IMR-90 (cell line): ENCODE measurements around the gene C6orf52. TPM values are rescaled to one million over a fixed set of nuclear protein-coding genes. Genes with fewer than 3 reads are reported as not detected.

Experiments
- ATAC-seq: fragments of 200-7000 bp; cut with Tn5 transposase; 2 replicates; pipeline ENCODE4 v1.9.1; 2020; ENCODE audit warnings: low read depth, mild to moderate bottlenecking, moderate library complexity
- BruUV-seq: library from RNA; stranded (reverse); fragments of 400-500 nt; replicated peaks from 2 replicates; lab custom pipeline; 2021; lab: Mats Ljungman, UMichigan
- CTCF ChIA-PET: fragments of 300-600 bp; formaldehyde crosslinking; extraction: SDS; loops from one replicate; lab custom pipeline; 2021; ENCODE audit warnings: antibody characterized with exemption; lab: Yijun Ruan, JAX
- POLR2A ChIA-PET: fragments of 300-600 bp; sonication (Branson Sonifier 250); formaldehyde crosslinking; loops from one replicate; lab custom pipeline; 2022; ENCODE audit warnings: antibody characterized with exemption; ENCODE audit not compliant: unreplicated experiment; lab: Charles Lee
- DNase-seq: peaks from one replicate; pipeline ENCODE4 v3.0.0; 2013
- H2AFZ ChIP-seq: replicated peaks from 2 replicates; pipeline ENCODE3; 2013; ENCODE audit warnings: low read length, mild to moderate bottlenecking; ENCODE audit not compliant: poor library complexity
- H2AK5ac ChIP-seq: 2 replicates; pipeline ENCODE4 v1.6.1; 2013; ENCODE audit warnings: low read depth, low read length, inconsistent platforms
- H2AK9ac ChIP-seq: replicated peaks from 2 replicates; pipeline ENCODE3; 2013; ENCODE audit warnings: mild to moderate bottlenecking, low read depth, low read length, moderate library complexity; ENCODE audit not compliant: poor library complexity
- H2BK120ac ChIP-seq: 2 replicates; pipeline ENCODE4 v1.6.1; 2013; ENCODE audit warnings: low read depth, low read length, inconsistent platforms
- H2BK15ac ChIP-seq: 3 replicates; pipeline ENCODE4 v1.6.1; 2013; ENCODE audit warnings: low read depth, low read length, inconsistent platforms
- H2BK20ac ChIP-seq: 2 replicates; pipeline ENCODE4 v1.6.1; 2013; ENCODE audit warnings: low read depth, mild to moderate bottlenecking, inconsistent platforms, low read length, moderate library complexity
- H2BK5ac ChIP-seq: 2 replicates; pipeline ENCODE4 v1.6.1; 2013; ENCODE audit warnings: mild to moderate bottlenecking, low read depth, low read length, inconsistent platforms; ENCODE audit not compliant: poor library complexity, severe bottlenecking
- H3K14ac ChIP-seq: replicated peaks from 2 replicates; pipeline ENCODE4 v1.6.1; 2013; ENCODE audit warnings: low read depth, low read length, inconsistent platforms
- H3K18ac ChIP-seq: 2 replicates; pipeline ENCODE4 v1.6.1; 2013; ENCODE audit warnings: low read depth, low read length, control low read depth
- H3K23ac ChIP-seq: 2 replicates; pipeline ENCODE4 v1.6.1; 2013; ENCODE audit warnings: low read depth, low read length, inconsistent platforms
- H3K27ac ChIP-seq: 2 replicates; pipeline ENCODE4 v1.5.1; 2013; ENCODE audit warnings: mild to moderate bottlenecking, control low read depth, low read length; ENCODE audit not compliant: insufficient read depth
- H3K27me3 ChIP-seq: 2 replicates; pipeline ENCODE4 v1.6.1; 2013; ENCODE audit warnings: low read length; ENCODE audit not compliant: control insufficient read depth, insufficient read depth
- H3K36me3 ChIP-seq: 2 replicates; pipeline ENCODE4 v1.6.1; 2013; ENCODE audit warnings: low read length, mixed read lengths; ENCODE audit not compliant: control insufficient read depth, insufficient read depth
- H3K4ac ChIP-seq: 2 replicates; pipeline ENCODE4 v1.6.1; 2013; ENCODE audit warnings: low read depth, low read length, inconsistent platforms
- H3K4me1 ChIP-seq: 2 replicates; pipeline ENCODE4 v1.6.1; 2013; ENCODE audit warnings: low read length, mixed read lengths; ENCODE audit not compliant: control insufficient read depth, insufficient read depth
- H3K4me2 ChIP-seq: 2 replicates; pipeline ENCODE4 v1.6.1; 2013; ENCODE audit warnings: low read depth, mild to moderate bottlenecking, control low read depth, low read length, moderate library complexity
- H3K4me3 ChIP-seq: 2 replicates; pipeline ENCODE4 v1.5.1; 2013; ENCODE audit warnings: low read depth, mild to moderate bottlenecking, control low read depth, low read length, moderate library complexity; ENCODE audit not compliant: insufficient read depth
- H3K56ac ChIP-seq: 2 replicates; pipeline ENCODE4 v1.6.1; 2013; ENCODE audit warnings: low read length, inconsistent platforms; ENCODE audit not compliant: insufficient read depth; ENCODE audit errors: extremely low read depth
- H3K79me1 ChIP-seq, 2 experiments: 2 replicates each; pipeline ENCODE4 v1.6.1; 2013; ENCODE audit warnings: low read length in 2 of 2, inconsistent platforms in 1 of 2, low read depth in 1 of 2
- H3K9ac ChIP-seq: 2 replicates; pipeline ENCODE4 v1.6.1; 2013; ENCODE audit warnings: low read depth, low read length, control low read depth
- H3K9me1 ChIP-seq: 2 replicates; pipeline ENCODE4 v1.6.1; 2013; ENCODE audit warnings: low read length, inconsistent platforms; ENCODE audit not compliant: insufficient read depth
- H3K9me3 ChIP-seq: 2 replicates; pipeline ENCODE4 v1.6.1; 2013; ENCODE audit warnings: low read length; ENCODE audit not compliant: control insufficient read depth, insufficient read depth
- H4K20me1 ChIP-seq: 2 replicates; pipeline ENCODE4 v1.6.1; 2013; ENCODE audit warnings: low read length, inconsistent platforms; ENCODE audit not compliant: insufficient read depth
- H4K5ac ChIP-seq: 2 replicates; pipeline ENCODE4 v1.6.1; 2013; ENCODE audit warnings: mild to moderate bottlenecking, low read depth, low read length, control low read depth
- H4K8ac ChIP-seq, 2 experiments: 2 replicates each; pipeline ENCODE4 v1.6.1; 2013; ENCODE audit warnings: low read depth in 2 of 2, low read length in 2 of 2, control low read depth in 1 of 2, inconsistent platforms in 1 of 2
- H4K91ac ChIP-seq: 2 replicates; pipeline ENCODE4 v1.6.1; 2013; ENCODE audit warnings: low read depth, low read length, inconsistent platforms; ENCODE audit not compliant: insufficient read depth
- BHLHE40 ChIP-seq: fragments of 150-350 bp; IDR thresholded peaks from 2 replicates; pipeline ENCODE4 v1.6.1; 2016; ENCODE audit warnings: mild to moderate bottlenecking, low read depth, low read length
- CHD1 ChIP-seq: IDR thresholded peaks from 2 replicates; pipeline ENCODE4 v1.6.1; 2012; ENCODE audit warnings: low read depth, low read length, improper control_type of control experiment
- FOS ChIP-seq: fragments of 150-350 bp; IDR thresholded peaks from 2 replicates; pipeline ENCODE4 v1.6.1; 2016; ENCODE audit warnings: low read depth, low read length
- MAZ ChIP-seq: IDR thresholded peaks from 2 replicates; pipeline ENCODE4 v1.6.1; 2012; ENCODE audit warnings: low read depth, mild to moderate bottlenecking, low read length, improper control_type of control experiment, moderate library complexity, borderline replicate concordance
- MXI1 ChIP-seq: IDR thresholded peaks from 2 replicates; pipeline ENCODE4 v1.6.1; 2012; ENCODE audit warnings: low read depth, mild to moderate bottlenecking, low read length, moderate library complexity, borderline replicate concordance
- NFE2L2 ChIP-seq: fragments of 150-350 bp; IDR thresholded peaks from 2 replicates; pipeline ENCODE4 v1.6.1; 2016; ENCODE audit warnings: low read depth, mild to moderate bottlenecking, low read length
- RAD21 ChIP-seq: IDR thresholded peaks from 2 replicates; pipeline ENCODE4 v1.6.1; 2012; ENCODE audit warnings: low read length, improper control_type of control experiment
- RCOR1 ChIP-seq: IDR thresholded peaks from 2 replicates; pipeline ENCODE4 v1.6.1; 2012; ENCODE audit warnings: mild to moderate bottlenecking, low read length, improper control_type of control experiment; ENCODE audit not compliant: insufficient replicate concordance
- RFX5 ChIP-seq: IDR thresholded peaks from 2 replicates; pipeline ENCODE4 v1.8.0; 2012; ENCODE audit warnings: low read depth, mild to moderate bottlenecking, low read length, moderate library complexity
- WGBS, 2 experiments: methylation state at CpG; one replicate each; pipeline versions ENCODE4 v1.1.5 to v1.1.7; 2013; ENCODE audit warnings: missing lambda C conversion rate in 2 of 2; ENCODE audit not compliant: insufficient read length in 1 of 2; ENCODE audit errors: extremely low coverage in 2 of 2; 5-methylcytosine and 5-hydroxymethylcytosine counted together
- dilution Hi-C: fragments of 300-500 bp; cut with HindIII; formaldehyde crosslinking; loops from one replicate; pipeline ENCODE4 v1.14.3; 2018; ENCODE audit warnings: low sequenced_read_pairs; ENCODE audit not compliant: unreplicated experiment
- in situ Hi-C: fragments of 300-500 bp; cut with MboI; formaldehyde crosslinking; loops from 3 replicates; pipeline ENCODE4 v1.14.3; 2019; ENCODE audit warnings: low sequenced_read_pairs, inconsistent platforms, mixed read lengths
- intact Hi-C: fragments of 100-400 bp; cut with micrococcal nuclease; formaldehyde crosslinking; loops from 2 replicates; pipeline ENCODE4 v1.10.0; 2022
- polyA plus RNA-seq, 3 experiments: library from polyadenylated mRNA; depleted of rRNA; stranded (reverse); fragments of >200 nt; gene quantifications; 2 replicates each; pipeline ENCODE4 v1.2.3, GENCODE V29; 2012; ENCODE audit warnings: low replicate concordance in 1 of 3
- total RNA-seq: library from RNA; depleted of rRNA; stranded (reverse); fragments of >200 nt; gene quantifications from 2 replicates; pipeline ENCODE4 v1.2.3, GENCODE V29; 2012
- TF ChIP-seq, protein P1 (sequence below): conservative IDR thresholded peaks from 2 replicates; pipeline ENCODE4 v1.5.1; 2012; ENCODE audit warnings: mild to moderate bottlenecking, low read depth, low read length, improper control_type of control experiment
- TF ChIP-seq, protein P2 (sequence below): fragments of 150-350 bp; IDR thresholded peaks from 2 replicates; pipeline ENCODE4 v1.6.1; 2016; ENCODE audit warnings: low read depth, mild to moderate bottlenecking, low read length, moderate library complexity, borderline replicate concordance

Gene C6orf52
- total and polyA plus RNA-seq, 2 of the 4 experiments (the other 2 are of a cell fraction): 0.31 TPM; not detected in 1

DNA sequence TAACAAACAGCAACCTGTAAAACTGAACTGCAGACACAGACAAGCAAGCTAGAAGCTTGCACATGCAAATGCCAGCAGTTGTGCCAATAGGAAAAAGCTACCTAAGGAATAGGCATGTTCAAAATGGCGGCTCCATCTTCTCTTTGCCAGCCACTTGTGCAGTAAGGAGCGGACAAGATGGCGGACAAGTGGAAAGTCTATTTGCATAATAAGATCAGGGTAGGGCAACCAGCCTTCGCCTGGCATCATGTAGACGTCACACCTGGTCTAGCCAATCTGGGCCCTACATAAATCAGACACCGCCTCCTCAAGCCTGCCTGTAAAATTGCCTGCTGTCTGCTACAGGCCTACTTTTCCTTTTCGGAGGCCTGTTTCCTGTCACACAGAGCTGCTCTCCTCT is 18.0 kb downstream of the C6orf52 start:
- H3K36me3 ChIP-seq: no peaks in the 10 kb centered on the region
- H2AFZ ChIP-seq: no peak overlapping the region
- ChIA-PET POLR2A (no interaction called here), CTCF (interaction anchor here (0.5 kb wide), 1 partner anchor 19 kb away, joined by 3 read pairs; the partner anchor contains the start of gene PAK1IP1)
- H3K9me3 ChIP-seq: no peaks in the 10 kb centered on the region
- H2BK120ac ChIP-seq: no peak overlapping the region
- no peak overlapping the region for H2BK20ac ChIP-seq
- H3K9ac ChIP-seq: no peak overlapping the region
- no peak overlapping the region for H3K27ac ChIP-seq
- dilution Hi-C loops (no loop called here), in situ Hi-C loops (no loop called here), intact Hi-C loops (no loop called here)
- H2AK5ac ChIP-seq: no peak overlapping the region
- H2AK9ac ChIP-seq: no peak overlapping the region
- H3K18ac ChIP-seq: no peak overlapping the region
- 86% methylated on average over 4 of the region's 7 CpGs; no CpG with 5 or more reads in 1 of the 2 experiments for WGBS, 2 experiments
- no peak overlapping the region for H4K8ac ChIP-seq
- no peak overlapping the region for H3K56ac ChIP-seq
- H4K20me1 ChIP-seq: no peaks in the 10 kb centered on the region
- no peaks in the 10 kb centered on the region for H3K27me3 ChIP-seq
- DNase-seq (no peak), ATAC-seq (no peak)
- no peak overlapping the region for H3K23ac ChIP-seq
- TF ChIP-seq CHD1 (no peak), RCOR1 (no peak), MAZ (no peak), FOS (no peak), NFE2L2 (no peak), MXI1 (no peak), BHLHE40 (no peak), RFX5 (no peak), RAD21 (no peak)
- TF ChIP-seq, protein P1, sequence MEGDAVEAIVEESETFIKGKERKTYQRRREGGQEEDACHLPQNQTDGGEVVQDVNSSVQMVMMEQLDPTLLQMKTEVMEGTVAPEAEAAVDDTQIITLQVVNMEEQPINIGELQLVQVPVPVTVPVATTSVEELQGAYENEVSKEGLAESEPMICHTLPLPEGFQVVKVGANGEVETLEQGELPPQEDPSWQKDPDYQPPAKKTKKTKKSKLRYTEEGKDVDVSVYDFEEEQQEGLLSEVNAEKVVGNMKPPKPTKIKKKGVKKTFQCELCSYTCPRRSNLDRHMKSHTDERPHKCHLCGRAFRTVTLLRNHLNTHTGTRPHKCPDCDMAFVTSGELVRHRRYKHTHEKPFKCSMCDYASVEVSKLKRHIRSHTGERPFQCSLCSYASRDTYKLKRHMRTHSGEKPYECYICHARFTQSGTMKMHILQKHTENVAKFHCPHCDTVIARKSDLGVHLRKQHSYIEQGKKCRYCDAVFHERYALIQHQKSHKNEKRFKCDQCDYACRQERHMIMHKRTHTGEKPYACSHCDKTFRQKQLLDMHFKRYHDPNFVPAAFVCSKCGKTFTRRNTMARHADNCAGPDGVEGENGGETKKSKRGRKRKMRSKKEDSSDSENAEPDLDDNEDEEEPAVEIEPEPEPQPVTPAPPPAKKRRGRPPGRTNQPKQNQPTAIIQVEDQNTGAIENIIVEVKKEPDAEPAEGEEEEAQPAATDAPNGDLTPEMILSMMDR: no peak
- TF ChIP-seq, protein P2, sequence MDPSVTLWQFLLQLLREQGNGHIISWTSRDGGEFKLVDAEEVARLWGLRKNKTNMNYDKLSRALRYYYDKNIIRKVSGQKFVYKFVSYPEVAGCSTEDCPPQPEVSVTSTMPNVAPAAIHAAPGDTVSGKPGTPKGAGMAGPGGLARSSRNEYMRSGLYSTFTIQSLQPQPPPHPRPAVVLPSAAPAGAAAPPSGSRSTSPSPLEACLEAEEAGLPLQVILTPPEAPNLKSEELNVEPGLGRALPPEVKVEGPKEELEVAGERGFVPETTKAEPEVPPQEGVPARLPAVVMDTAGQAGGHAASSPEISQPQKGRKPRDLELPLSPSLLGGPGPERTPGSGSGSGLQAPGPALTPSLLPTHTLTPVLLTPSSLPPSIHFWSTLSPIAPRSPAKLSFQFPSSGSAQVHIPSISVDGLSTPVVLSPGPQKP: no peak
- no peaks in the 10 kb centered on the region for H3K4me1 ChIP-seq
- H4K5ac ChIP-seq: no peak overlapping the region
- H3K4ac ChIP-seq: no peak overlapping the region
- H3K4me3 ChIP-seq: no peak overlapping the region
- no peaks in the 10 kb centered on the region for H3K9me1 ChIP-seq
- BruUV-seq: no TSS peak
- H3K4me2 ChIP-seq: no peak overlapping the region
- no peak overlapping the region for H3K14ac ChIP-seq
- H4K91ac ChIP-seq: no peak overlapping the region
- no peaks in the 10 kb centered on the region for H3K79me1 ChIP-seq
- no peak overlapping the region for H2BK5ac ChIP-seq
- H2BK15ac ChIP-seq: no peak overlapping the region
